Ishikawa (cell line): ENCODE results near the gene MAD1L1.

Experiments used
- CEBPB ChIP-seq: IDR thresholded peaks from 2 replicates; pipeline ENCODE4 v1.6.1; 2012
- CREB1 ChIP-seq: IDR thresholded peaks from 2 replicates; pipeline ENCODE4 v1.6.1; 2012; ENCODE audit warnings: low read depth
- EP300 ChIP-seq: IDR thresholded peaks from 2 replicates; pipeline ENCODE4 v1.6.1; 2012; ENCODE audit warnings: borderline replicate concordance
- MAX ChIP-seq: IDR thresholded peaks from 2 replicates; pipeline ENCODE4 v1.6.1; 2012
- RAD21 ChIP-seq: IDR thresholded peaks from 2 replicates; pipeline ENCODE4 v1.6.1; 2012; ENCODE audit warnings: low read depth
- REST ChIP-seq: IDR thresholded peaks from 2 replicates; pipeline ENCODE4 v1.6.1; 2012; ENCODE audit warnings: low read depth, mild to moderate bottlenecking
- TAF1 ChIP-seq: IDR thresholded peaks from 2 replicates; pipeline ENCODE4 v1.6.1; 2012; ENCODE audit warnings: low read depth, mild to moderate bottlenecking
- TCF12 ChIP-seq: IDR thresholded peaks from 2 replicates; pipeline ENCODE4 v1.6.1; 2012; ENCODE audit warnings: low read depth
- USF1 ChIP-seq: IDR thresholded peaks from 2 replicates; pipeline ENCODE4 v1.6.1; 2012
- YY1 ChIP-seq: IDR thresholded peaks from 2 replicates; pipeline ENCODE4 v1.6.1; 2012; ENCODE audit warnings: low read depth

GRCh38 chr7:2139004-2139699 is 93.6 kb downstream of the MAD1L1 start:
- TF ChIP-seq REST: no peak
- no peak for TF ChIP-seq CREB1
- no peak for TF ChIP-seq RAD21
- TF ChIP-seq MAX: no peak
- TF ChIP-seq YY1: no peak
- no peak for TF ChIP-seq EP300
- TF ChIP-seq CEBPB: no peak
- no peak for TF ChIP-seq TCF12
- TF ChIP-seq USF1: no peak
- TF ChIP-seq TAF1: no peak
